ENCODE data around the gene TTC27. TPM values are rescaled to one million over a fixed set of nuclear protein-coding genes. Genes with fewer than 3 reads are reported as not detected.

TTC27 gene
- total RNA-seq, 1 experiment from 2014 or later, result 25.1 TPM

DNA sequence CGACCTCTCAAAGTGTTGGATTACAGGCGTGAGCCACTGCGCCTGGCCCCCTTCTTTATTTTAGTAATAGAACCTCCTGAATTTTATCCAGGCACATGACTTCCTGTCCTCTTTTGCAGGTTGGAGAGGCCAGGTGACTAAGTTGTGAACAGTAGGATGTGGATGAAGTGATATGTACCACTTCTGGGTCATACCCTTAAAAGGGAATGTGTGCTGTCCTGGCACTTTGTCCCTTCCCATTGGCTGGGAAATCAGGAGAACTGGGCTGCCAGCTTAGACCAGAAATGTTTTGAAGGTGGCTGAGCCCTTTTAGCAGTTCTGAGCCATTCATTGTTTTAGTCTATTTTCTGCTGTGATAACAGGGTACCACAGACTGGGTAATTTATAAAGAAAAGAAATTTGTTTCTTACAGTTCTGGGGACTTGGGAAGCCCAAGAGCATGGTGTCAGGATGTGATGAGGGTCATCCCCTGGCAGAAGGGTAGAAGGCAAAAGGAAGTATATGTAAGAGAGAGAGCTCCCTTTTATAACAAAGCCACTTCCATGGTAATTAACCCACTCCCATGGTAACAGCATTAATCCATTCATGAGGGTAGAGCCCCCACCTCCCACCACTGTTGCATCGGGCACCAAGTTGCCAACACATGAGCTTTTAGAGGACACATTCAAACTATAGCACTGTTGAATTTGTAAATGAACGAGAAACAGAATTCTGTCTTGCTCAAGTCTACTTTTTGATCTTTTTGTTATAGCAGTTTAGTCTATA, 79.1 kb downstream of the TTC27 start:
- Mint-ChIP-seq H3K27me3 (ENCODE audit: low read depth) (no peaks in the 10 kb centered on the region), H3K4me3 (no peak overlapping the region), H3K4me1 (peaks cover 5% of the 10 kb centered on the region; the same call in 1 of the 2 replicates), H3K36me3 (0 out of 2 replicates have a peak, but pooled peaks cover 3% of the 10 kb centered on the region), H3K9me3 (no peaks in the 10 kb centered on the region), H3K27ac (no peak overlapping the region)
- ChIA-PET POLR2A (no interaction called here), CTCF (no interaction called here)
- ATAC-seq (peak; percentile 41), DNase-seq (ENCODE audit: low spot score) (no peak)
- TF ChIP-seq GRHL2 (CRISPR knock-in tag; IDR thresholded peaks at IDR 0.05; ENCODE audit: insufficient replicate concordance, severe bottlenecking), result no peak
- TF ChIP-seq, protein P1, sequence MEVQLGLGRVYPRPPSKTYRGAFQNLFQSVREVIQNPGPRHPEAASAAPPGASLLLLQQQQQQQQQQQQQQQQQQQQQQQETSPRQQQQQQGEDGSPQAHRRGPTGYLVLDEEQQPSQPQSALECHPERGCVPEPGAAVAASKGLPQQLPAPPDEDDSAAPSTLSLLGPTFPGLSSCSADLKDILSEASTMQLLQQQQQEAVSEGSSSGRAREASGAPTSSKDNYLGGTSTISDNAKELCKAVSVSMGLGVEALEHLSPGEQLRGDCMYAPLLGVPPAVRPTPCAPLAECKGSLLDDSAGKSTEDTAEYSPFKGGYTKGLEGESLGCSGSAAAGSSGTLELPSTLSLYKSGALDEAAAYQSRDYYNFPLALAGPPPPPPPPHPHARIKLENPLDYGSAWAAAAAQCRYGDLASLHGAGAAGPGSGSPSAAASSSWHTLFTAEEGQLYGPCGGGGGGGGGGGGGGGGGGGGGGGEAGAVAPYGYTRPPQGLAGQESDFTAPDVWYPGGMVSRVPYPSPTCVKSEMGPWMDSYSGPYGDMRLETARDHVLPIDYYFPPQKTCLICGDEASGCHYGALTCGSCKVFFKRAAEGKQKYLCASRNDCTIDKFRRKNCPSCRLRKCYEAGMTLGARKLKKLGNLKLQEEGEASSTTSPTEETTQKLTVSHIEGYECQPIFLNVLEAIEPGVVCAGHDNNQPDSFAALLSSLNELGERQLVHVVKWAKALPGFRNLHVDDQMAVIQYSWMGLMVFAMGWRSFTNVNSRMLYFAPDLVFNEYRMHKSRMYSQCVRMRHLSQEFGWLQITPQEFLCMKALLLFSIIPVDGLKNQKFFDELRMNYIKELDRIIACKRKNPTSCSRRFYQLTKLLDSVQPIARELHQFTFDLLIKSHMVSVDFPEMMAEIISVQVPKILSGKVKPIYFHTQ (CRISPR knock-in tag; IDR thresholded peaks at IDR 0.05), result no peak
- TF ChIP-seq STAT6 (CRISPR knock-in tag; conservative IDR thresholded peaks at IDR 0.05; ENCODE audit: low read depth), result no peak
- TF ChIP-seq, protein P2, sequence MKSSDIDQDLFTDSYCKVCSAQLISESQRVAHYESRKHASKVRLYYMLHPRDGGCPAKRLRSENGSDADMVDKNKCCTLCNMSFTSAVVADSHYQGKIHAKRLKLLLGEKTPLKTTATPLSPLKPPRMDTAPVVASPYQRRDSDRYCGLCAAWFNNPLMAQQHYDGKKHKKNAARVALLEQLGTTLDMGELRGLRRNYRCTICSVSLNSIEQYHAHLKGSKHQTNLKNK (CRISPR knock-in tag; IDR thresholded peaks at IDR 0.05), result no peak
- no peak for TF ChIP-seq PRDM15 (CRISPR knock-in tag; IDR thresholded peaks at IDR 0.05)
- TF ChIP-seq ZNF281 (CRISPR knock-in tag; IDR thresholded peaks at IDR 0.05), result no peak
- TF ChIP-seq NR3C1 (CRISPR knock-in tag; conservative IDR thresholded peaks at IDR 0.05; ENCODE audit: low read depth), result no peak
- no peak for TF ChIP-seq RELA (CRISPR knock-in tag; IDR thresholded peaks at IDR 0.05; ENCODE audit: borderline replicate concordance)
- TF ChIP-seq JUN (CRISPR knock-in tag; IDR thresholded peaks at IDR 0.05), result no peak
- TF ChIP-seq SMAD4 (CRISPR knock-in tag; IDR thresholded peaks at IDR 0.05), result no peak
- TF ChIP-seq, protein P3, sequence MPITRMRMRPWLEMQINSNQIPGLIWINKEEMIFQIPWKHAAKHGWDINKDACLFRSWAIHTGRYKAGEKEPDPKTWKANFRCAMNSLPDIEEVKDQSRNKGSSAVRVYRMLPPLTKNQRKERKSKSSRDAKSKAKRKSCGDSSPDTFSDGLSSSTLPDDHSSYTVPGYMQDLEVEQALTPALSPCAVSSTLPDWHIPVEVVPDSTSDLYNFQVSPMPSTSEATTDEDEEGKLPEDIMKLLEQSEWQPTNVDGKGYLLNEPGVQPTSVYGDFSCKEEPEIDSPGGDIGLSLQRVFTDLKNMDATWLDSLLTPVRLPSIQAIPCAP (CRISPR knock-in tag; IDR thresholded peaks at IDR 0.05), result no peak
- no peak for TF ChIP-seq NFYB (CRISPR knock-in tag; conservative IDR thresholded peaks at IDR 0.05; ENCODE audit: low read depth)
- TF ChIP-seq, protein P4, sequence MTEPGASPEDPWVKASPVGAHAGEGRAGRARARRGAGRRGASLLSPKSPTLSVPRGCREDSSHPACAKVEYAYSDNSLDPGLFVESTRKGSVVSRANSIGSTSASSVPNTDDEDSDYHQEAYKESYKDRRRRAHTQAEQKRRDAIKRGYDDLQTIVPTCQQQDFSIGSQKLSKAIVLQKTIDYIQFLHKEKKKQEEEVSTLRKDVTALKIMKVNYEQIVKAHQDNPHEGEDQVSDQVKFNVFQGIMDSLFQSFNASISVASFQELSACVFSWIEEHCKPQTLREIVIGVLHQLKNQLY (CRISPR knock-in tag; IDR thresholded peaks at IDR 0.05), result no peak
- no peak for TF ChIP-seq AFF4 (CRISPR knock-in tag; IDR thresholded peaks at IDR 0.05; ENCODE audit: borderline replicate concordance)
- TF ChIP-seq FOXJ3 (CRISPR knock-in tag; IDR thresholded peaks at IDR 0.05; ENCODE audit: borderline replicate concordance), result no peak

Data from WTC11 (cell line).